ENCODE results near the gene PNLDC1. TPM values are rescaled to one million over a fixed set of nuclear protein-coding genes. Genes with fewer than 3 reads are reported as not detected.

Gene PNLDC1, protein sequence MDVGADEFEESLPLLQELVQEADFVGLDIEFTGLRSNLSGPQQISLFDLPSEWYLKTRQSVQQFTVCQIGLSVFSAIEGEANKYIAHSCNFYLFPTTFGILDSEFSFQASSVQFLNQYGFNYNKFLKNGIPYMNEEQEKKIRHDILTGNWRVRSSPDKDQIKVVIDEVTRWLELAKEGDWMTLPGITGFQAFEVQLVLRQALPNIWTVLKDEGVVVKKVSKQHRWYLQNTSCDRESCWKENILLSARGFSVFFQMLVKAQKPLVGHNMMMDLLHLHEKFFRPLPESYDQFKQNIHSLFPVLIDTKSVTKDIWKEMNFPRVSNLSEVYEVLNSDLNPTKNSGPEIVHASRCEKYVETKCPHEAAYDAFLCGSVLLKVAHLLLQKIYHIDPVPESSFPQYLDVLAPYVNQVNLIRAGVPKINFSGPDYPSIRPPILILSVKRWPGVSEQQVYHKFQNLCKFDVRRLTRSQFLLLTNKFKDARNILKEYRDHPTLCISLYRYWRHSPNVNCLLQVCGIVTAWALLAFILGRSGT
- polyA plus RNA-seq (ENCODE audit: insufficient read length in 10 of 10) = 1 to 10 TPM in 1 of 10 donors, under 1 TPM in 9; 0.08 to 1.1 (median 0.37) TPM
- long read RNA-seq, donor 1, partial matches to known transcripts = 0 of 1 reads
- long read RNA-seq, donor 1, other reads (novel, unspliced or antisense) = 0 of 1 reads
- long read RNA-seq, donor 2 = 0 reads
- long read RNA-seq, donor 3 = 0 reads
- long read RNA-seq, donor 4 = 0 reads
- long read RNA-seq, donor 5 = 0 reads
- long read RNA-seq, donor 6 = 0 reads
- long read RNA-seq, donor 7 = 0 reads
- long read RNA-seq, donor 8 = 0 reads
- long read RNA-seq, donor 9 = 0 reads

DNA sequence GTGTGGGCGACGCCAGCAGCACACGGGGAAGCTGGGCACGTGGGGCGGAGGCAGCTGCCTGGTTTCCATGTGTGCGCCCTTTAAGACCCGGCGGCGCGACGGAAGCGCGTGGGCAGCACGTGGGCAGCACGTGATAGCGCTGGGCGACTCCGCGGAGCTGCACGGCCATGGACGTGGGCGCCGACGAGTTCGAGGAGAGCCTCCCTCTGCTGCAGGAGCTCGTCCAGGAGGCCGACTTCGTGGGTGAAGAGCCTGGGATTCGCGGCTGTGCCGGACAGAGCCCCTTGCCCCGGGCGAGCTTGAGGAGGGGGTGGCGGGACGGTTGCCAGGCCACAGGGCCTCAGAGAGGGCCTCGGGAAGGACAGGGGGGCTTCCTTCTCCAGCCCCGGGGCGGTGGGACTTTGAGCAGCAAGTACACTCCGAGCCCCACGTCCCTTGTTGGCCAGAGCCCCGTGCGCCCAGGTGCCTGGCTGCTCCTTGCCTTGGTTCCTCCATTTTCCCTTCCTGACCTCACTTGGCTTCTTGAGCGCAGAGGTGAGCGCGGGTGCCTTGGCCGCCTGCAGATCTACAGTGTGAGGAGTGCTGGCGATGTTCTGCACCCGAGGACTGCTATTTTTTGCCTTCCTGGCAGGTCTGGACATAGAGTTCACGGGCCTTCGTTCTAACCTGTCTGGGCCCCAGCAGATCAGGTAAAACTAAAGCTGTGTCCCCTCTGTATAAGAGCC lies at the start of gene PNLDC1:
PNLDC1 (plus strand) TSS at position 136 of the 725 bp plus-strand sequence; CDS start at position 168, 32 bp downstream.
- no peak for DNase-seq

GRCh38 chr6:159751448-159751847 lies 48.6 kb upstream of the PNLDC1 start:
- DNase-seq = no peak

GRCh38 chr6:159753081-159753872 lies 46.8 kb upstream of the PNLDC1 start:
- no peak for DNase-seq

- DNase-seq = no peak
Measured at GRCh38 chr6:159754401-159754800, 45.7 kb upstream of the PNLDC1 start.

DNA sequence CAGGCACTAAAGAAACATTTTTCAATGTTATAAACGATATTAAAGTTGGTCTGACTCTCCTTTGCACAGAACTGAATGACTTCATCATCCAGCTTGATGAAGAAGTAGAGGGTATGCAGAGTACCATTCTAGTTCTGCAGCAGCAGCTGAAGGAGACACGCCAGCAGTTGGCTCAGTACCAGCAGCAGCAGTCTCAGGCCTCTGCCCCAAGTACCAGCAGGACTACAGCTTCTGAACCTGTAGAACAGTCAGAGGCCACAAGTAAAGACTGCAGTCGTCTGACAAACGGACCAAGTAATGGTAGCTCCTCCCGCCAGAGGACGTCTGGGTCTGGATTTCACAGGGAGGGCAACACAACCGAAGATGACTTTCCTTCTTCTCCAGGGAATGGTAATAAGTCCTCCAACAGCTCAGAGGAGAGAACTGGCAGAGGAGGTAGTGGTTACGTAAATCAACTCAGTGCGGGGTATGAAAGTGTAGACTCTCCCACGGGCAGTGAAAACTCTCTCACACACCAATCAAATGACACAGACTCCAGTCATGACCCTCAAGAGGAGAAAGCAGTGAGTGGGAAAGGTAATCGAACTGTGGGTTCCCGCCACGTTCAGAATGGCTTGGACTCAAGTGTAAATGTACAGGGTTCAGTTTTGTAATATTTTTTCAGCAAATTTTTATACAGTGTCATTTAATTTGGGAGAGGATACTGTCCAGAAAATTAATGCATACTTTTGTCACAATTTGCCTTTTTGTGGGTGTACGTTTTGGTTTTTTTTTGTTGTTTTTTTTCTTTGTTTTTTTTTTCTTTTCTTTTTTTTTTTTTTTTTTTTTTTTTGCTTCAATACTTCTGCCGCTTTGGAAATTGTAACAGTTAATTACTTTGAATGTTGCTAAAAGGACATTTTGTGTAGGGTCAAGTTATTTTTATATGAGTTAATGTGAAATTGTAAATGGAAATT lies 44.8 kb upstream of the PNLDC1 start:
- DNase-seq = peak; percentile 9 to 16 (median 15)

- DNase-seq = no peak
Measured at GRCh38 chr6:159756508-159756907, 43.6 kb upstream of the PNLDC1 start.

- peak in 1 of 3 donors; percentile 74 for DNase-seq
Measured at GRCh38 chr6:159758031-159759001, 41.8 kb upstream of the PNLDC1 start.

DNA sequence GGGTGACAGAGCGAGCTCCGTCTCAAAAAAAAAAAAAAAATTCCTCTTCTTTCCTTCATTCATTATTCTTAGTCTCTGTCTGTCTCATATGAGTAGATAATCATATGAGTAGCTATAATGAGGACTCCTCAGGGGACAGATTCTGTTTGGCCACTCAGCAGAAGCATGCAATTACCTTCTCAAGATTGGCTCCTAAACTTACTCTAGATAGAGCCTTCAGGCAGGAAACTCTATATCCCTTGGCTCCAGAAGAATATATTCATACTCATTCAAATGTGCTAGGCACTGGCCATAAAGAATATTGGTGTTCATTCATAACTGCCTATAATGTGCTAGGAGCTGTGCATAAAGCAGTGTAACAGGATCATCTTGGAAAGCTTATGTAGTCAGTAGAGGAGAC lies 40.4 kb upstream of the PNLDC1 start:
- no peak for DNase-seq

DNA sequence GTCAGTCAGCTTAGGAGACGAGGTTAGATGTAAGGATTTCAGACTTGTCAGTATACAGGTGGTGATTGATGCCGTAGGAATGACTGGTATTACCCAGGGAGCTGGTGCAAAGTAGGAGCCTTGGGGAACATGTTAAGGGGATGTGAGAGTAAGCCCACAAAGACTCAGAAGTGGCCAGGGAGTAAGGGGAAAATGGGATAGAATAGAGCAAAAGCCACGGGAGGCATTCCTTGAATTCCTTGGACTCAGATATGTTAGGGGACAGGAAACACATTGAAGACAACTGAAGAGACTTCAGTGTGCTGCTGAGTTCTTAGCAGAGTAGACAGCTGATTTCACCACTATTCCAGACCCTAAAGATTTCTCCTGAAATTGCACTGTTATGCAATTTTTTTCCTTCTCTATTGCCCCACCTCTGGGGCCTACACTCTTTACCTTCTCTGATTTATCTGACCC lies 39.4 kb upstream of the PNLDC1 start:
- DNase-seq = peak in 2 of 3 donors; percentile 11 to 79

GRCh38 chr6:159761129-159761872 lies 38.8 kb upstream of the PNLDC1 start:
- peak in 1 of 3 donors; percentile 4 for DNase-seq

GRCh38 chr6:159761873-159762680 lies 38.0 kb upstream of the PNLDC1 start, which contains the start of gene ACAT2:
TSS of gene ACAT2 (plus strand) at chr6:159762045. CDS start at chr6:159762088, 43 bp downstream.
- DNase-seq = peak; percentile 96 to 98 (median 96)

DNA sequence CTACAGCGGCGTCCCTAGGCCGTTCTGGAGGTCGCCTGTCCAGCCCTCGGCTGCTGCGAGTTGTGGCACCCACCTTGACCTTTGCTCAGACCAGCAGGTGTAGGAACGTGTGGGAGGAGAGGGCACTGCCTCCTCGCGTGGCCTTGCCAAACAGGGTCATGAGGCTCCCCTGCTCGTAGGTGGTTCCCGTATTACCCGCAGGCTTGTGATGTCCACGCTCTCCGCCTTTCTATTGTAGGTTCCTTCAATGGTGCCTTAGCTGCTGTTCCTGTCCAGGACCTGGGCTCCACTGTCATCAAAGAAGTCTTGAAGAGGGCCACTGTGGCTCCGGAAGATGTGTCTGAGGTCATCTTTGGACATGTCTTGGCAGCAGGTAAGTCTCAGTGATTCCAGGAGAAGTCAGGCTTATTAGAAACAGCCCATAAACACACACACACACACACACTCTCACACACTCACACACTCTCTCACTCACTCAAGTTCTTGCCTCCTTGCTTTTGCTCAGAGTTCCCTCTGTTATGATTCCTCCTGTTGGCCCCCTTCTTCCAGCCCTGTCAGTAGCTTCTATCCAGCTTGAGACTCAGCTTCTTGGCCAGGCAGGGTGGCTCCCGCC lies 37.3 kb upstream of the PNLDC1 start:
- DNase-seq = peak in 1 of 3 donors; percentile 12

GRCh38 chr6:159766906-159767305 lies 33.2 kb upstream of the PNLDC1 start:
- no peak for DNase-seq

DNA sequence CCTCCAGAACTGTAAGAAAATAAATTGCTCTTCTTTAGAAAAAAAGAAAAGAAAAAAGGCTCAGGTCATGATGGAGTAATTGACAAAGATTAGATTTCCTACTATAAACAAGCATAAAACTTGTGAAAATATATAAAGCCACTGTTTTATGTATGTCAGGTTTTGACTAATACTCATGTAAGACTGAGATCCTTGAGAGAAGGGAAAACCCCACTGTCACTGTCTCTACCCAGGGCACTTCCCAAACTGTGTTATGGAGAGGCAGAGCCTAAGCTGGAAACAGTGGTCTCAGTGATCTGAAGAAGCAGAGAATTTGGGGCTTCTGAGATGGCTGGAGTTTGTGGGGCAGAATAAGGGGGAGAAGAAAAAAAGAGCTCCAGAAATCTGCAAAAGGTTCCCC lies 30.6 kb upstream of the PNLDC1 start:
- no peak for DNase-seq

- DNase-seq = no peak
Measured at GRCh38 chr6:159772196-159772595, 27.9 kb upstream of the PNLDC1 start.

DNA sequence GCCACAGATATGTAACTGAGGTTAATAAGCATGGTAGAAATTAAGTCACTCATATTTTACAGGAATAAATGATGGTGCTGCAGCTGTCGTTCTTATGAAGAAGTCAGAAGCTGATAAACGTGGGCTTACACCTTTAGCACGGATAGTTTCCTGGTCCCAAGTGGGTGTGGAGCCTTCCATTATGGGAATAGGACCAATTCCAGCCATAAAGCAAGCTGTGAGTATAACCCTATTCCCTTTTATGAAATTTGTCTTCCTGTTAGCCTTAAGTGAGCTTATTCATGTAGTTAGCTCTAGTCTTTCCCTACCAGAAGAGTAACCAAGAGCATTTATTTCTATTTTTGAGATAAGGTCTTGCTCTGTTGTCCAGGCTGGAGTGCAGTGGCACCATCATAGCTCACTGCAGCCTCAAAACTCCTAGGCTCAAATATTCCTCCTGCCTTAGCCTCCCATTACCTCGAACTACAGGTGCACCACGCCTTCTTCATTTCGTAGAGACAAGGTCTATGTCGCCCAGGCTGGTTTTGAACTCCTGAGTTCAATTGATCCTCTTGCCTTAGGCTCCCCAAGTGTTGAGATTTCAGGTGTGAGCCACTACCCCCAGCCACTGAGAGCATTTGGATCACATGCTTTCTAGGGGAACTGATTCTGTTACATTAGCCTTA lies 22.7 kb upstream of the PNLDC1 start:
- no peak for DNase-seq
